DOHH2 (cell line): ENCODE measurements around the gene HTR1E.

Experiments used
- CTCF ChIP-seq: fragments of 200-600 bp; sonication (generic); IDR thresholded peaks from one replicate; pipeline ENCODE4 v1.5.1; 2014; ENCODE audit warnings: antibody characterized with exemption, mild to moderate bottlenecking, low read depth, low read length; ENCODE audit not compliant: poor library complexity, severe bottlenecking
- EZH2phosphoT487 ChIP-seq: fragments of 200-600 bp; sonication (generic); IDR thresholded peaks from 2 replicates; pipeline ENCODE4 v1.6.1; 2017; ENCODE audit warnings: borderline replicate concordance, mild to moderate bottlenecking, antibody characterized with exemption, low read length, moderate library complexity, mixed read lengths

GRCh38 chr6:87065117-87065516 lies 127.8 kb downstream of the HTR1E start:
- no peak for TF ChIP-seq CTCF
- no peak for TF ChIP-seq EZH2phosphoT487
